A204.1 (cell line): ENCODE data around the gene GDPD5.

Experiments used
- FAIRE-seq: peaks from 2 replicates; lab custom pipeline; 2012; peaks lifted over from hg19 to GRCh38; lab: Jason Lieb, UNC

The GDPD5 gene

DNA sequence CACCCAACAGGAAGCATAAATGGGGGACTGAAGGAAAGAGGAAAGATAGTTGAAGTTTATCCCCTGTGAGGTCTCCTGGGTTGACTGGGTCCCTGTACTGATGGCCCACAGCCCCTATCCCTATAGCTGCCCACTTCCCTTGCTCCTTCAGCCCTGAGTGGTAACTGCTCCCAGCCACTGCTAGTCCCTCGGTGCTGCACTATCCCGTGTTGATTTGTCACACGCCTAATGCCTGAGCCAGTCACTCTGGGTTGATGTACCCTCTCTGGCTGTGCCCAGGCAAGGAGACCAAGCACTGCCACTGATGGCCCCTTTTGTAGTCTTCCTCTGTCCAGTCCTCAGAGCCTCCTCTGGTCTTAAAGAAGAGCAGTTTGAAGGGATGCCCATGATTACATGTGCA is 9.6 kb downstream of the GDPD5 start:
- no peak for FAIRE-seq

DNA sequence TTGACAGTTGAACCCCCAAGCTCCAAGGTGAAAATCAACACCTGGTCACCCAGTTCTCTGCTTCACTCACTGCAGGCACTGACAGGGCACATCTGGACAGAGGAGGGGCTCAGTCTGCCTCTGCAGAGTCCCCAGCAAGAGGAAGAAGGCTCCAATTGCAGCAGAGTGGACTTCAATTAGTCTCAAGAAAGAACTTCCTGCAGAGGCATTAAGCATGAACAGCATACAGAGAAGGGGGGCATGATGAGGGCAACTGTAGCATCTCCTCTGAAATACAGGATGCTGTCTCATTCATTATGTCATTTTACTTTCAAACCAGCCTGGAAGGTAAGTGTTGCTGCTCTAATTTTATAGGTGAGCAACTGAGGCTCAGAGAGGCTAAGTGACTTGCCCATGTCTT is 11.1 kb downstream of the GDPD5 start:
- no peak for FAIRE-seq

DNA sequence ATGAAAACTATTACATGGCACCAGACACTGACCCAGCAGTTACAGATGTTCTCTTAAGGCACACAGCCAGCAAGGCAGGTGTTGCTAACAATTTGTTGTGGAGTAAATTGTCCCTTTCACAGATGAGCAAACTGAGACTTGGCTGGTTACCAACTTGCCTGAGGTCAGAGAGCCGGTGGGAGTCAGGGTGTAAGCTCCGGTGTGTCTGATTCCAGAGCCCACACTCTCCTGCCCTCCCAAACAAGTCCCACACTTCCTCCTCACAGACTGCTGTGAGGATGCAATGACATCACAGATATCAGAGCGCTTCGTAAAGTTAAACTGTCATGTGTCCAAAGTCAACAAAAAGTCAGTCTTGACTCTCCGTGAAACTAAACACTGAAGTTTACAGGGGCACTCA is 12.5 kb downstream of the GDPD5 start:
- FAIRE-seq: no peak

DNA sequence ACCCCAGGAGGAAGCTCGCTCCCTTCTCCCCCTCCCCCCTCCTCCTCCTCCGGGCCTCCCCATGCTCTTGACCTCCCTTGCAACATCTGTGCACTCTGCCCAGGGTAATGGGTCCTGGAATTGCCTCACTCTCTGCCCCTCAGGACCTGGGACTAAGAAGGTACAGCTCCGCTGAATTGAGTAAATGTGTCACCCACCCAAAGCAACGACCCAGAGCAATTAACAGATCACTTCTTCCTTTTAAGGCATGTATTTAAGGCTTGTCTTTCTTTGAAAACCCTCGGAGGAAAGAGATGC is 15.1 kb downstream of the GDPD5 start:
- FAIRE-seq: no peak

DNA sequence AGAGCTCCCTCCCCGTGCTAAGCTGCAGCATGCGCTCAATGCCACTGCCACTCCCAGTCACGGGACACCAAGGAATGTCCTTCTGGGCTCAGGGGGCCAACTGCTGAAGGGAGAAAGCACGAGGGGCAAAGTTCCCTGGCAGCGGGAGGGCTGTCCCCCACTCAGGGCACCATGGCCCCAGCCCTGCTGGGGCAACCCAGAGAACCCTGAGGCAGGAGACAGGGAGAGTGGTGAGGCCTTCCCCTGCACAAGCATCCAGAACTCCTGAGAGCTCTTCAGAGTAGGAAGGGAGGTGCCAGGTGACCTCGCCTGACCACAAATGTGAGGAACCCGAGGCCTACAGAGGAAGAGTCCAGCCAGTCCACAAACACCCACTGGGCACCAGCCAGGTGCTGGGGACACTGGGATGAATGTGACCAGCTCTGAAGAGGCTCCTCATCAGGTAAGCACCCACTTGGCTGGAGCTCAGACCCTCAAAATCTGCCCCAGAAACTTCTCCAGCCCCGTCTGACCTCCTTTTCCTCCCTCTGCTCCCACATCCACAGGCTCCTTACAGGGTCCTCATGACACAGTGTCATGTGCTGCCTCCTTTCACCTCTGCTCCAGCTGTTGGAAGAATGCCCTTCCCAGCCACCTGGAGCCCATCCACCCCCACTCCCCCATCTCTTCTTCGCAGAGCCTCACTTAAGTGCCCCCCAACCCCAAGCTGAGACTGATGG is 15.6 kb downstream of the GDPD5 start:
- no peak for FAIRE-seq

DNA sequence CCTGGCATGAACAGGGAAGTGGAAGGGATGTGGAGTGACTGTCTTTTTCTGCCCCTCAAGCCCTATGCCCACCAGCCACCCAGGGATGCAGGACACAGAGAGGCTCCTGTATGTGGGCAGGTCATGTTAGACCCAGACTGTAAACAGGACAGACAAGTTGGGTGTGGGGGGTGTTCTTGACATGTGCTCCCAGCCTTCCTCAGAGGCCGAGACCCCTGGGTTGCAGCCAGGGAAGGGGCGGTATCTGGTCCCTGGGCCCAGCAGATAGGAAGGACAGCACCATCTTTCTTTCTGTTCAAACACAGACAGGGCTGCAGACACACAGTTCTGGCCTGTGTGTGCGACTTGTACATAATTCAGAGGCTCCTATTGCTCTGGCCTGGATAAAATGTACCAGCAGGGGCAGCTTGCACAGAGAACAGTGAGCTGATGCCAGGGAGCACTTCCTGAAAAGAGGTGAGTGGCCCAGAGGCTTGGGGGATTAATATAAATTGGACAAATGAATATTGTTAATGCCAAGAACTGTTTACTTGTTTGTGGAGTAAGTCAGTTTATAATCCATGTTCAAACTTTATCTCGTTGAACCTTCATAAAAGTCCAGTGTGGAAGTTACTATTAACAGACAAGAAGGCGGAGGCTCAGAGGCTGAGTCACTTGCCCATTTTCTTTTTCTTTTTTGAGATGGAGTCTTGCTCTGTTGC is 16.6 kb downstream of the GDPD5 start:
- FAIRE-seq: no peak

DNA sequence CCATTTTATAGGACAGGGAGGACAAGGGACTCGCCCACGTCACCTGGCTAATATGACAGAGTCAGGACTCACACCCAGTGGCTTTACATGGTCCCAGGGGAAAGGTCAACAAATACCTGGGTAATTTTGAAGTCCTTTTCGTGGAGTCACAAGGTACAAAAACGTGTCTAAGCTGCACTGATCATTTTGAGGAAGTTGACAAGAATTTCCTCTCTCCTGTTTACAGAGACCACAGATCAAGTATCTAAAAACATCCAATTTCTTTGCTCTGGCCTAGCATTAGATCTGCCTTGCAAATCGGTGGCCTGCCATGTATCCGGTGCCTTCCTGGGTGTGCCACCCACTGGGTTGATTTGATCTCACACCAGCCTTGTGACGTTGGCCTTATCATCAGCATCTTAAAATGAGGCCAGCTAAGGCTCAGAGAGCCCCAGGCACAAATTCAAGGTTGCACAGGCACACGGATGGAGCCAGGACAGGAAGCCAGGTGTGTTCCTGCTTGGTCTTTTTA is 17.6 kb downstream of the GDPD5 start:
- no peak for FAIRE-seq

DNA sequence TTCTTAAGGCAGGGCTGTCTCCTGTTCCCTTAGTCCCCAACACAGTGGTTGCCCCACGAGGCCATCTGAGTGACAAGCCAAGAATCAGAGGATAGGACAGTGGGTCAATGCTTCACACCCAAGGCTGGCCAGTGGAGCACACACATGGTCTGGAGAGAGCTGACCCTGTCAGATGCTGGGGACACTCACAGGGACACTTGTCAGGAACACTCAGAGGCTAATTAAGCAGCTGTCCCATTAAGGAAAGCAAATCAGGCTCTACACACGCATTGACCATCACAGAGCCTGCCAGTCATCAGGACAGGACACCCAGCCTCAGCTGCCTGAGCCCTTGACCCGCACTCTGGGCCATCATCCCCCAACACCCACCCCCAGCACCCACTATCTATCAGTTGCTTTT is 18.2 kb downstream of the GDPD5 start:
- no peak for FAIRE-seq

DNA sequence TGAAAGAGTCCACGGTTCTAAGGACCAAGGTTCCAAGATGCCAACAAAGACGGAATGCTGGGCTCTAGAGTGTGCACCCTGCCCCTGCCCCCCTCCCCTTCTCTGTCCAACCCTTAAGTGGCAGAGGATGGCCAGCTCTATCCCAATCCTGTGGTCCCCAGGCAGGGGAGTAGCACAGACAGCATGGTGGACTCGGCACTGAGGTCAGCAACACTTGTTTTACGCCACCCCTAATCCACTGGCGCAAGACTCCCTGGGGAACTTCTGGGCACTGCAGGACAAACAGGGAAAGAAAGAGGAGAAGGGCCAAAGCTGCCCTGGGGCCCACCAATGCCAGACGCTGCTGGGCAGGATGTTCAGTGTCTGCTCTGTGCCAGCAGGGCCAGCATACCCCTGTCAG is 18.9 kb downstream of the GDPD5 start:
- FAIRE-seq: no peak

DNA sequence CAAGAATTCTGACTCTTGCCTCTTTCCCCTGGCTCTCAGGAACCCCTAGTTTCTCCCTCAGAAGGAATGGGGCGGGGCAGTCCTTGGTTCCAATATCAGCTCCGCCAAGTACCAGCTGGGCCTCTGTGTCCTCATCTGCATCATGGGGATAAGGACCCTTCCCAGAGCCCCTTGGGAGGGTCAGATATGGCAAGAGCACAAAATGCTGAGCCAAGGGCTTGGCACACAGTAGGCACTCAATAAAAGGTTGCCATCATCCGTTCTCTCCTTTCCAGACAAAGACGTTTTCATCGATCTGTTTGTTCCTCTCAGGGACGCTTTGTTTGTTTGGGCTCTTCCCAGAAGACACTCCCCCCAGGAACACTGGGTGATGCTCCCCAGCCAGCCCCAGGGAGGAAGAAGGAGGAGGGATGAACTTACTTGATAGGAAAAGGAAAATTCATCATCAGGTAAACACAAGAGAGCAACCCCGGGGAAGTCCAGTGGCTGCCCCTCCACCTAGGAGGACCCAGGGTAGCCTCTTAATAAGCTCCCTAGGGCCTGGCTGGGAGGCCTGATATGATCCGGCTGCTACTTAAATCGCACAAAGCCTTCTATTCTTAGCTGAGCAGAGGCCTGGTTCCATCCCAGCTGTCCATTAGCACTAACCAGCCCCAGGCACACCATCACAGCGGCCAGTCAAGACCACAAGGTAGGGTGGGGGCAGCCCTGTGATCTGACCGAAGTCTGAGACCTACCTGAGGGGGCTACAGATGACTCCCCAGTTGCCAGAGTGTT is 19.6 kb downstream of the GDPD5 start:
- FAIRE-seq: no peak

DNA sequence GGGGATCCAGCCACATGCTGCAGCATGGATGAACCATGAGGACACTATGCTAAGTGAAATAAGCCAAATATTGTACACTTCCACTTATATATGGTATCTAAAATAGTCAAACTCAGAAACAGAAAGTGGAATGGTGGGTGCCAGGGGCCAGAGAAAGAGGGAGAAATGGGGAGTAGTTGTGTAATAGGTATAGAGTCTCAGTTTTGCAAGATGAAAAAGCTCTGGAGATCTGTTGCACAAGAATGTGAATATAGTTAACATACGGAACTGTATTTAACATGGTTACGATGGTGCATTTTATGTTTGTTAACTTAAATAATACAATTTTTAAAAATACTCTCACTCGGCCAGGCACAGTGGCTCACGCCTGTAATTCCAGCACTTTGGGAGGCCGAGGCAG is 21.2 kb downstream of the GDPD5 start:
- FAIRE-seq: no peak

DNA sequence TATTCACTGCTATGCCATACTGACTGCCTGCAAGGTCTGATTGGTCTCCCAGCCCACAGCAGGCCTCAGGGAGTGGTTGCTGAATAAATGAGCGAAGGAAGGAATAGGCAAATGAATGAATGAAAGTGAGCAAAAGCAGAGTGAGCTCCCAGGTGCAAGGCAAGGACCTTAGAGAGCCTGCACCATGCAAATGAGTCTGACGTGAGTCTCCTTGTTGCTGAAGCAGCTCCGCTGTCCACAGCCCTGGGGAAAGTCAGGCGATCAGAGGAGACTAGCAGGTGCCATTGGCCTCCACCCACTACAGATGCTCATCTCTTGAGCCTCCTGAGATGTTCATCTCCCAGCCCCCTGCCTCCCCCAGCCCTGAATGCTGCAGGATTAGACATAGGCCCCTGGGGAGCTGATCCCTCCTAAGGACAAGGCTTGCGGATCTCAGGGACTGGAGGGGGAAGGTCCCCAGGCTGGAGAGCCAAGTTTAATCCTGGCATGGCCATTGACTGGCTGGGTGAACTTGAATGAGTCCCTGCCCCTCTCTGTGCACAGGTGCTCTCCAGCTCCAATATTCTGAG is 22.1 kb downstream of the GDPD5 start:
- FAIRE-seq: no peak

DNA sequence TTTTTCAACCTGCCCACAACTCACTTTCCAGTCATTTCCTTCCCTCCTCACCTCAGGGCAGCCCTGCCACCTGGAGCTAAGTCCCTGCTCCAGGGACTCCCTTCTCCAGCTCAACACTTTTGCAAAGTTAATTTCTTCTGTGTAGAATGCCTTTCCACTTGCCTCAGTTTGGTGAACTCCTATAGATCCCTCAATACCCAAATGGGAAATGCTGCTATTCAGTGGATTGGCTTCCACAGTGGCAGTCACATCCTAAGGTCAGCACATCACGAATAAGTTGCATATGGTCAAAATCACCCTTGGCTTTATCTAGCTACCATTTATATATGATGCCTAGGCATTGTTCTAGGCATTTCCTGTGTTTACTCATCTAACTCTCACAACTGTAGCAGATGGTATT is 23.6 kb downstream of the GDPD5 start:
- FAIRE-seq: no peak

DNA sequence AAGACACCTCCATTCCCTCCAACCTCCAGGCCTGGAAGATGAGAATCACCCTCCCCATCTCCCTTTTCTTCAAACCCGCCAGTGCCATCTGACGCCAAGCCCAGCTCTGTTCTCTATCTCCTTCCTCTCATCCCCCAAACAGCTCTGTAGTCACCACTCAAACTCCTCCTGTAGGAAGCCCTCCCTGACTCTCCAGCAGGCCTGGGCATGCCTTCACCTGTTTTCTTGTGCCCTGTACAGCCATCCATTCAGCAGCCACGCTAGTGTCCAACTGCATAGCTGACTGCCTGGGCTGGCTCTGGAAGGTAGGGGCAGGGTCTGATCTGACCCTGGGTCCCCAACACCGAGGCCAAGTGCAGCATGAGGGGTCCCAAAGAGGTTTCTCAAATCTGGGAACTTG is 25.0 kb downstream of the GDPD5 start:
- no peak for FAIRE-seq

DNA sequence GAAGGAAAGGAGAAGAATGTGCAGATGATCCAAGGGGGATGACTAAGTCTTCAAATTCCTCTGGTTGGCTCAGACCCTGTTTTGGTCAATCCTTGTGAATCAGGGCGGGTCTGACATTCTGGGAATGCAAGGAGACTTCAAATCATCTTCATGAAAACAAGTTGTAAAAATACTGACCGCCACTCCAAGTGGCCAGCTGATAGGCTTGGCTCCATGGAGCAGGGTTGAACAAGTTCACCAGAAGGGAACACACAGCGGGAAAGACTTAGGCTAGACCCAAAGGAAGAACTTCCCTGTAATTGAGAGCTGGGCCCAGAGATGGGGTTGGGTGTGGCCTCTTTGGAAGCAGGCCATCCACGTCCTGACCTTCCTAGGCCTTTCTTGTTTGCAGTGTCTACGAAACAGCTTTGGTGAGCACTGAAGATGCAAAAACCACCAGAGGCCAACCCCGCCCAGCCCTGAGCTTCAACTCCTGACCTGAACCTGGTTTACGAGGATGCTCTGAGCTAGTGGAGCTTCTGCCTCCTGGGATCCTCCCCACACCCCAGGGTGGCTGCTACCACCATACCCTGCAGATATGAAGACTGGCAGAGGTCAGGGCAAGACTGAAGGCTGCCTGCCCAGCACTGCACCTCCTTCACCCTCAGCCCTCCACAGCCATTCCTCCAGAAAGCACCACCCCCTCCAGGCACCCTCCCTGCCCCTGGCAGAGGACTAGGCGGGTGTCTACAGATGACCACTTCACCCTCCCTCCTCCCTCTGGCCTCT is 26.1 kb downstream of the GDPD5 start:
- FAIRE-seq: no peak

DNA sequence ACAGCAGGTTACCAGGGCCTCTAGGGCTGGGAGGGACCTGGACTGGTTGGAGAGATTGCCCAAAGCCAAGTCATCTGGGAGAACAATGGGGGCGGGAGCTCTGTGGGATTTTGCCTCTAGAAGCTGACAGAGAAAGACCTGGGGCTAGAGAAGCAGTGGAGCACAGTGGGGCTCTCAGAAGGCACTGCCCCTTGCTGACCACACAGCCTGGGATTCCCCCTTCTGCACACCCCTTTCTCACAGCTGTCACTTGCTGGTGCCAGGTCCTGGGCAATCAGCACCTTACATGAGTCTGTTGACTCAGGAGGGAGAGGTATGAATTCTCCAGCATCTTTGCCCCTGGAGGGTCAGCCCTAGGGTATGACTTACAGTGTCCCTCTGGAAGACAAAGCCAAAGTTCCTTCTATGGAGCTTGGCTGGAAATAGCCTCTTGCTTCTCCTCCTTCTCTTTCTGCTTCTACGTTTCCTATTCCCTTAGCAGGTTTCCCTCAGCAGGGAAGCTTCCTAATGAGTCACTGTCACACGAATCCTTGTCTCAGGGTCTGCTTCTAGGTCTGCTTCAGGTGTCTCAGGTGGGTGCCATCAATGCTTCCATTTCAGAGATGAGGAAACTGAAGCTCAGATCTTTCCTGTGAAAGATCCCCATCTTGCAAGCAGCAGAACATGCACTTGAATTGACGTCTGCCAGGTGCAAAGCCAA is 27.0 kb downstream of the GDPD5 start:
- FAIRE-seq: no peak

DNA sequence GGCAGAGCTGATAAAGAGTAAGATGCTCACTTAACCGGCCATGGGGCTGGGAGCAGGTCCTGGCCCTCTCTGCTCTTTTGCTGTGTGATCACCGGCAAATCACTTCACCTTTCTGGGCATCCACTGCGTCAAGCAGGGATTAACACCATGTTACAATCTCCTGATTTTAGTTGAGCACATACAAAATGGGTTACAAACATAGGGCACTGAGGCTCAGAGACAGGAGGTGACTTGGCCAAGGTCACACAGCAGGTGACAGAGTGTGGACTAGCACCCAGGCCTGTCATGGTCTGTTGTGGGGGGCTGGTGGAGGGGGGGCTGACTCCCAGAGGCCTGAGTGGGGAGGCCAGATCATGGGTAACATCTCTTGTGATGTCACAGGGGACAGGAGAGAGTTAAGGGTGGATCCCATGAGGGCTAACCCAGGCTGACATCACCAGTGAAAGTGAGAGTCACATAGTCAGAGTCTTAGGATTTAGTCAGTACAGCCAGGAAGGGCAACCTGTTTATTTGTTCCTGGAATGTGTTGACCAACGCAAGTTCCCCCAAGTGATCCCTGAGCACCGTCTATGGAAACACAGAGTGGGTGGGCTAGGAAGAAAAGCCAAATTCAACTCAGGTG is 27.8 kb downstream of the GDPD5 start:
- FAIRE-seq: no peak

DNA sequence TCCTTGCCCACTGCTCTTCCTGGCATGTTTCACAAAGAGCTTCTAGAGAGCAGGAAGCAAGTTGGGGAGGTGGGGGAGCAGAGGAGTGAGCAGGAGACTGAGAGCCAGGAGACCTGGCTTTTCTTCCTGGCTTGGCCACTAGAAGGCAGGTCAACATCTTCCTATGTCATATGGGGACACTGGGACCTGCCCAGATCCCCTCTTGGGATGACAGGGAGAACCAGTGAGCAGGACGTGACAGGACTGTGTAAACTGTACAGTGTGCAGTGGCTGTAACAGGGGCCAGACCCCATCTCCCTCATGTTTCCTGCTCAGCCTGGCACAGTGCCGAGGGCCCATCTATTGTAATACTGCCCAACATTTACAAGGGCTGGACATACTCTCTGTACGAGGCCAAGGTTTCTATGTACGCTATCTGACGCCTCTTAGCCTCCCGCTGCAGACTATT is 29.4 kb downstream of the GDPD5 start:
- FAIRE-seq: no peak

DNA sequence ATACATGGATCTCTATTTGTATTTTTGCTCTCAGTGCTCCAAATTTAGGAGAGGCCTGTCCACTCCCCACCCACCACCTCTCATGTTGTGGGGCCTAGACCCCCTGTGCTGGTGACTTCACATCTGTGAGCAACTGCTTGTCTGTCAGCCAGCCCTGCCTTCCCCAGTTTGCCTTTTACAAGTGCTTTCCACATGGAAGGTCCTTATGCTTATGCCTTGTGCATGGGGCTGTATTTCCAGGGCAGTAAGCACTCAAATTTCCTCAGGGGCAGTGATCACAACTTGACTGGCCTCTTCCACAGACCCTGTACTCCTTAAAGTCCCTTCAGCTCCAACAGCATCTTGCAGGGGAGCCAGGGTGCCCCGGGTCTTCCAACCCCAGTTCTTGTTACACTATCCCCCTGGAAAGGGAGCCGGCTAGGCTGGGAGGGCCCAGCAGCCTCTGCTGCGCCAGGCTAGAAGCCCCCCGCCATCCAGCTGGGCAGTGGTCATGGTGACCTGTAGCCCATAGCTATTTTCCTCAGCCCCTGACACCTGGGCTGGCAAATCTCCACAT is 29.9 kb downstream of the GDPD5 start:
- no peak for FAIRE-seq

DNA sequence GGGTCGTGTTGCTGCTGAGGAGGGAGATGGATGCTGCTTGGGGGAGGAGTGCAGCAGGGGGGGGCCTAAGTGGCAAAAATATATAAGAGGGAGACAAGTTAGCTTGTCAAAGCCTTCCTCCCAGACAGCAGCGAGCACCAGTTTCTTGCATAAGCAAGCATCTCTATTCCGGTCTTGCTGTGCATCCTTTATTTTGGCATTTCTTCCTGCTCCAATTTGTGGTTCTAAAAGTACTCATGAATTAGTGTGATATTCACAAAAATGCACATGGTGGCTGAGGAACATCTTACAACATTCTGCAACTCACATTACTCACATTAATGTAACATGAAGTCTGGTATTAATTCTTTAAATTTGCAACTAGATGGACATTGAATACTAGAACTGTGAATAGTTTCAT is 32.1 kb downstream of the GDPD5 start:
- no peak for FAIRE-seq
